ENCODE measurements around the gene TIMMDC1.
A peak's percentile ranks its signal among the peaks of the same experiment; 100 is the strongest.

TIMMDC1 gene

GRCh38 chr3:119500901-119501300, 2.6 kb downstream of the TIMMDC1 start:
- TF ChIP-seq CTCF (IDR thresholded peaks at IDR 0.05; ENCODE audit: unreplicated experiment in 3 of 3): no peak
- Mint-ChIP-seq H3K27me3 (ENCODE audit: low read depth) (peaks cover 4% of the 10 kb centered on the region), H3K9me3 (no peaks in the 10 kb centered on the region), H3K36me3 (ENCODE audit: low read depth) (peaks cover 18% of the 10 kb centered on the region), H3K4me1 (peaks cover 24% of the 10 kb centered on the region), H3K27ac (peak overlapping the region in 2 of 3 experiments; percentile 43 to 66), H3K4me3 (peak overlapping the region; percentile 38 to 100 (median 99))

GRCh38 chr3:119506631-119507030, 8.3 kb downstream of the TIMMDC1 start:
- Mint-ChIP-seq H3K9me3 (no peaks in the 10 kb centered on the region), H3K4me3 (no peak overlapping the region), H3K27me3 (ENCODE audit: low read depth) (no peaks in the 10 kb centered on the region), H3K27ac (no peak overlapping the region), H3K4me1 (no peaks in the 10 kb centered on the region), H3K36me3 (ENCODE audit: low read depth) (peaks cover 50% of the 10 kb centered on the region)
- TF ChIP-seq CTCF (IDR thresholded peaks at IDR 0.05; ENCODE audit: unreplicated experiment in 3 of 3): no peak

- no peaks in the 10 kb centered on the region for H3K9me3 Mint-ChIP-seq
- H3K4me1 Mint-ChIP-seq: no peaks in the 10 kb centered on the region
- TF ChIP-seq CTCF (IDR thresholded peaks at IDR 0.05; ENCODE audit: unreplicated experiment in 3 of 3): no peak
- H3K27me3 Mint-ChIP-seq (ENCODE audit: low read depth): no peaks in the 10 kb centered on the region
- H3K4me3 Mint-ChIP-seq: no peak overlapping the region
- H3K36me3 Mint-ChIP-seq (ENCODE audit: low read depth): peaks cover 51% of the 10 kb centered on the region
- no peak overlapping the region for H3K27ac Mint-ChIP-seq
These were observed 9.1 kb downstream of the TIMMDC1 start for GRCh38 chr3:119507404-119507803.

DNA sequence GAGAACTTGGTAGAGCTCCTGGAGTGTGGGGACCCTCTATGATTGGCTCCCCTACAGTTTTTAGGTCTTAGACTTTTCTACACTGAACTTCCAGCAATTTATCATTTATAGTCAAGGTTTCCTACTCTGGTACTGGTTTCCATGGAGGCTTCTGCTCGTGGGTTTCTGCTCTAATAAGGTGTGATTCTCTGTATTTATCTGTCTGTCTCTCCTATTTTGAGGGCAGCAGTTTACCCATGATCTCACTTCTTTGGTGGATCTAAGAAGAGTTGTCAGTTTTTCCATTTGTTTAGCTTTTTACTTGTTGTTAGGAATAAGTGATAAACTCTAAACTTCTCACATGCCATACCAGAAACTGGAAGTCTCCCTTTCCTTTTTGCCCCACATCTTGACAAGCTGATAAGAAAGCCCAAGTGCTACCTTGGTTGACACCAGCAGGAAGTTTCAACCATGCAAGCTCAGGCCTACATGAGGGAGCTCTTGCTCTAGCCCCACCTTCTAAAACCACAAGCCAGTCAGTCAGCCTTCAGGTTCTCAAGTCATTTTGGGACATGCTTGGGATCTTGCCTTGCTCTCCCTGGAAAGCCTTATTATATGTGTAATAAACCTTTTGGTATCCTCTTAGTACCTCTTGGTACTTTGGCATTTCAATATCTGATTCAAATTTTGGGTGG, 10.0 kb downstream of the TIMMDC1 start:
- Mint-ChIP-seq H3K9me3 (no peaks in the 10 kb centered on the region), H3K27ac (no peak overlapping the region), H3K36me3 (ENCODE audit: low read depth) (peaks cover 56% of the 10 kb centered on the region), H3K4me1 (no peaks in the 10 kb centered on the region), H3K4me3 (no peak overlapping the region), H3K27me3 (ENCODE audit: low read depth) (no peaks in the 10 kb centered on the region)
- no peak for TF ChIP-seq CTCF (IDR thresholded peaks at IDR 0.05; ENCODE audit: unreplicated experiment in 3 of 3)

DNA sequence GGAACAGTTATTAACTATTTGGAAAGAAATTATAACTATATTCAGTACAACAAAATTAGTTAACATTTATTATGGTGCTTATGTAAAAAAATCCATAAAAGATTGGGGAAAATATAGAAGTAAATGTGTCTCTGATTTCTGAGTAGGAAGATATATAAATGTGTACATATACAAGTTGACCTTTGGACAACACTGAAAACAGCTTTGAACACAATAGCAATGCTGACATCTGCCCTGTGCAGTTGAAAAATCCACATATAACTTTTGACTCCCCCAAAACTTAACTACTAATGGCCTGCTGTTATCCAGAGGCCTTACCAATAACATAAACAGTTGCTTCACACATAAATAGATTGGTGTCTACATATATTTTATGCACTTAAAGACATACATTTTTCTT, 12.3 kb downstream of the TIMMDC1 start:
- TF ChIP-seq CTCF (IDR thresholded peaks at IDR 0.05; ENCODE audit: unreplicated experiment in 3 of 3): no peak
- Mint-ChIP-seq H3K9me3 (no peaks in the 10 kb centered on the region), H3K4me1 (no peaks in the 10 kb centered on the region), H3K27me3 (ENCODE audit: low read depth) (no peaks in the 10 kb centered on the region), H3K27ac (no peak overlapping the region), H3K4me3 (no peak overlapping the region), H3K36me3 (ENCODE audit: low read depth) (peaks cover 63% of the 10 kb centered on the region)

DNA sequence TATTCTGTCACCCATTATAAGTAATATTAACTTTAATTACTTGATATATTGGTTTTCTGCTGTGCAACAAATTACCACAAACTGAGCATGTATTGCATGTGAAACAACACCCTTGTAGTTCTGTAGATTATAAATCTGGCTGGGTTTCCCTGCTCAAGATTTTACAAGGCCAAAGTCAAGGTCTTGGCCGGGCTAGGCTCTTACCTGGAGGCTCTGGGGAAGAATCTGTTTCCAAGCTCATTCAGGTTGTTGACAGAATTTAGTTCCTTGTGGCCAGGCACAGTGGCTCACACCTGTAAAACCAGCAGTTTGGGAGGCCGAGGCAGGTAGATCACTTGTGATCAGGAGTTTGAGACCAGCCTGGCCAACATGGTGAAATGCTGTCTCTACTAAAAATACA, 16.3 kb downstream of the TIMMDC1 start:
- no peak for TF ChIP-seq CTCF (IDR thresholded peaks at IDR 0.05; ENCODE audit: unreplicated experiment in 3 of 3)

More for the DNA sequence above, 16.3 kb downstream of the TIMMDC1 start:
- H3K36me3 Mint-ChIP-seq (ENCODE audit: low read depth): peaks cover 71% of the 10 kb centered on the region
- H3K4me1 Mint-ChIP-seq: no peaks in the 10 kb centered on the region
- H3K4me3 Mint-ChIP-seq: no peak overlapping the region
- H3K9me3 Mint-ChIP-seq: peaks cover 11% of the 10 kb centered on the region
- H3K27ac Mint-ChIP-seq: no peak overlapping the region
- H3K27me3 Mint-ChIP-seq (ENCODE audit: low read depth): no peaks in the 10 kb centered on the region
